GM21528 (cell line): ENCODE measurements around the gene NLRP14.

ENCODE experiments used
- ATAC-seq: cut with Tn5 transposase; IDR thresholded peaks from one replicate; pipeline ENCODE4 v1.9.1; 2021; ENCODE audit warnings: mild to moderate bottlenecking, moderate library complexity; ENCODE audit not compliant: unreplicated experiment, low FRiP score

NLRP14 gene

DNA sequence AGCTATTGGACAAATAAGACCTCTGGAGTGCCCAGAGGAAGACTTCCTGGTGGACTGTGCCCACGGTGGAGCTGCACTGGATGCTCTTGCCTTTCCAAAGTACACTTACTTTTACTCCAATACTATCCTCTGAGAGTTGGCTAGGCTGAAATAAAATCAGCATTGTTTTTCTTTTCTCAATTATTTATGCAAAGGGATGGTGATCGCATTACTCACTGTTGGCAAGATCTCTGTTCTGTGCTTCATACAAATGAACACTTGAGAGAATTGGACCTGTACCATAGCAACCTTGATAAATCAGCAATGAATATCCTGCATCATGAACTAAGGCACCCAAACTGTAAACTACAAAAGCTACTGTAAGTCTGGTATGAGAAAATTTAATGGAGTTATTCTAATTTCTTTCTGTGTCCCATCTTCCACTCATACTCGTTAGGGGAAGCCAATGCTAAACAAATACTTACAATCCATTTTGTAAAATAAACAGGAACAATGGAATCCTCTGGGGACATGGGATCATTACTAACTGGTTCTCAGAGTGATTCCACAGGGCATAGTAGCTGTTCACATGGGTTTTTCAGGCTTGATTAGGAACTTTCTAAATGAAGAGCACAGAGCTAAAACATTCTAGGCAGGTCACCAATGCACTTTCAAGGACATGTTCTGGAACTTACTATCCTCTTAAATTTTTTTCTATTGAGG lies 26.3 kb downstream of the NLRP14 start:
- ATAC-seq, result no peak

DNA sequence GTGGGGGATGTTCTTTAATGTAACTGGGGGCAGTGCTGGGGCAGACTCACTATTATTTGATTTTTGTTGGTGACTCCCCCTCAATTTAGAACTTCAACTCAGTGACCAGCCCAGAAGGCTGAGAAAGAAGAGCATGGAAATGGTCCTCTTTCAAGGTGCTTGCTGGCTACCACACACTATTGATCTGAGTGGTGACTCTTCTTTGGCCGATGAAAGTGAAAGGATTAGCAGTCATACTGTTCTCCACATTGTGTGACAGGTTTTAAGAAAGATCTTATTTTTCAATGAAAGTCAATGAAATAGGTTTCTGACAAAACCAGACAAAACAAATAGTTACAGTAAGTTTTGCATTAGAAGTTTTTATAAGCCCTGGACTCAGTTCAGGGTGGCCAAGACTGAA lies 29.9 kb downstream of the NLRP14 start:
- no peak for ATAC-seq

DNA sequence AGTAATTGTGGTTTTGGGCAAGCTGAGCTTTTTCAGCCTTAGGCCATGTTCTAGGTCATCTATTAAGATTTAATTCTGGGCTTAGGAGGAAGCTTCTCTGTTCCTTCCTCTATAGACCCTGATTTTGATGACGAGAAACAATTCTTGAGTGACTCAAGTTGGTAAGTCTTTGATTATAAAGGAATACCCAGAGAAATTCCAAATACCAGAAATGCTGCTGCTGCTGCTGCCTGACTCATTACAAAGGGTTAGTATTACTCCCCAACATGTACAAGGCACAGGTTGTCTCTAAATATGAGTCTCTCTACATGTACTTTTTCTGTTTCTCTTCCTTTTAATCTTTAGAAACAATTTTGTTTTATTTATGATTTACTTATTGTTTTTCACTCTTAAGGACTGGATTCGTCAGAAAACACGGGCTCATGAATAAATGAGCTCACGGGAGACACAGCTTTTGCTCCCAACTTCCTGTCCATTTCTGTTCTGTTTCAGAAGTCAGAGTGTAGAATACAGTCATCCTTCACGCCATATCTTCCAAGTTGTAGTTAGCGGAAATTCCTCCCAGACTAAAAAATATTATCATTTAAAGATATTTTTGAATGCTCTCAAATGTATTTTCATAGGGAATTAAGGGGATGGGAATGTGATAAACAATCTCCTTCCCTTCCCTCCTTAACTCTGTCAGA lies 36.7 kb downstream of the NLRP14 start:
- ATAC-seq, result no peak

DNA sequence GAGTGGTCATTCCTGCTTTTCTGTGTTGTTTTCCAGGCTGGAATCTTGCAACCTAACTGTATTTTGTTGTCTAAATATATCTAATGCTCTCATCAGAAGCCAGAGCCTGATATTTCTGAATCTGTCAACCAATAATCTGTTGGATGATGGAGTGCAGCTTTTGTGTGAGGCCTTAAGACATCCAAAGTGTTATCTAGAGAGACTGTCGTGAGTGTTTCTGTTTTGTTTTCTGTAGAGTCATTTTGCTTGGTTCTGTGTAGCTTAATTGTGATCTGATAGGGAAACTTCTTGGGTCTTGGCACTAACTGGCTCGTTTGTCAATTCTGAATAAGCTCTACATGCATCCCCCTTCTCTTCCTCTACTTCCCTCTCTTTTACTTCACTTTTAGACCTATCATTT lies 37.4 kb downstream of the NLRP14 start:
- ATAC-seq, result no peak

DNA sequence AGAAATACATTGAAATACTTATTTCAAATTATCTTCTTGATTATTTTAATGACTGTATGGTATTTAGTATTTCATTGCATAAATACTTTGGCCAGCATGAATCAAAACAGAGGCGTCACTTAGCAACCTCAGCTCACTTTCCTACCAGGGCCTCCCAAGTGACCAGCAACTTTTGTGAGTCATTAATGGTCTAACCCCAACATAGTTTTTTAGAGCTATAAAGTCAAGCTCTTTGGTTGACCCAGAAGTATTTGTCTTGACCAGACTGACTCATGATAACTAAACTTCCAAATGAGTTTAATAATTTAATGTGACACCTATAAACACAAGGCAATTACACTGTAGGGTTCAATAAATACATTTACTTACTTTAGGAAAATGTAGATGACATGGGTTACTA lies 40.6 kb downstream of the NLRP14 start:
- ATAC-seq, result no peak

DNA sequence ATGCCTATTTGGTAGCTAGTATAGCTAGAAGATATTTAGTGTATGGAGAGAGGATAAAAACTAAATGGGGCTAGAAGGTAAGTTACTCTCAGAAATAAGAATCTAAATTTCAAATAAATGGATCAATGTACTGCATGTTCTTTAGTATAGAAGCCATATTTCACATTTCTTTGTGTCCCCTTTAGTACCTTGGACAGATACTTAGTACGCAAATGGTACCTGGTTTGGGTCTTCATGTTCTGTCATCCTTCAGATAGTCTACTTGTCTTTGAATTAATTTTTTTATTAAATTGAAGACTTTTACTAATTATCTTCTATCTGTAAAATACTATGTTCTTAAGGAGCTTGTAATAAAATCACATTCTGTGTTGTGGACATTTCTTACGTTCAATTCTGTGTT lies 42.3 kb downstream of the NLRP14 start:
- no peak for ATAC-seq

DNA sequence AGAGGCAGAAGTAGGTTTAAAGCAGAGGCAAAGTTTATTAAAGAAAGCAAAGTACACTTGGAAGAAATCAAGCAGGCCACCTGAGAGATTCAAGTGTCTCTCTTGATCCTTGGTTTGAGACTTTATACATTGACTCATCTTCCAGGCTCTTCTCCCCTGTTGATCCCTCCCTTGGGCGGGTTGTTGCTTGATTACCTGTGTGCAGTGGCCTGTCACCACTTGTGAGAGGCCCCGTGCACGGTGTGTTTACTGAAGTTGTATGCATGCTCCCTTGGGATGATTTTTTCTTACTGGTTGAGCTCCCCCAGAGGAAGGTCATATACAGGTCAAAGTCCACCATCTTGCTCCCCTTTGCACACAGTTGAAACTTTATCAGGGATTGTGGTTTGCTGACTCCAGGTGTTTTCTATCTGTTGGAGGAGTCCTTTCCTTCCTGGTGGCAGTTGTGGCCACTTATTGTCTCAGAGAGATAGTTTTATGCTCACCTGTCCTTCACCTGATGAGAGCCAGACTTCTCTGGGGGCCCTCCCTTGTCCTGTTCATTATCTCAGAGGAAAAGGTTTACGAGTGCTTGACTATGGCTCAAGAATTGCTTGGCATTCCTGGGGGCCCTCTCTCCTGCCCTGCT lies 52.2 kb downstream of the NLRP14 start:
- no peak for ATAC-seq

DNA sequence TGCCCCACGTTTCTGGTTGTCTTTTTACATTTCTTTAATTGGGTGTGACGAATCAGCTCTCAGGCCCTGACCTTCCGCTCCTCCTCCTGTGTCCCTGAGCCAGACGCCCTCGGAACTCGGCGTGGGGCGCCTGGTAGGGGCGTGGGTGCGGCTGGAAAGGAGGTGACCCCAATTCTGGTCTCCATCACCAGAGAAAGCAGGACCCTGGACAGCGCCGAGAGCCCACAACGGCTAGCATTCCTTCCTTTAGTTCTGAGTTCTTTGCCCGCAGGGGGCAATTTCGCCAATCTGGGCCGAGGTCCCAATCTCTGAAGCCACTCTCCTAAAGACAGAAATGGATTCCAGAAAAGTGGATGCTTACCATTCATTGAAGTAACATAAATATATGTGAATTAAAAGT lies 56.8 kb downstream of the NLRP14 start:
- ATAC-seq, result no peak

DNA sequence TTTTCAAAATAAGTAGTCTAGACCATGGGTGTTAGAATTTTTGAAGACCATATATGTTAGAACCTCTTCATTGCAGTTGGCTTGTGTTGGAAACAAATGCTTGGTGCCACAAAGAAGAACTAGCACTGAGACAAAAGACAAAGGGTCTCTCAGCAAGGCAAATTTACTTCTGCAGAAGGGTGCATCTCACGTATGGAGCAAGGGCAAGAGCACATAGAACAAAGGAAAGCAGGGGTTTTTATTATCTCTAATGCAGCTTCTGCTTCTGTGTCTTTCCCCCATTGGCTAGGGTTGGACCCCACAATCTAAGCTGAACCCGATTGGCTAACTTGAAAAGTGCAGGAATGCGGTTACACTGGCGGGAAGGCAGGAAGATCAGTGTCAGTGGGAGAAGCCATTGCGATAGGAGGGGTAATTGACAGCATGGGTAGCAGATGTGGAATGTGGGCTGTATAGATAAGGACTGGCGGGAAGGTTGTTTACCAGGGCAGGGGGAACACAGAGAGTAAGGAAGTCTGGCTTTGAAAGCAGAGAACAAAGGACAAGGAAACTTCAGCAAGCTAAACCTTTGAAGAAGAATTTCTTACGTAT lies 59.4 kb downstream of the NLRP14 start:
- no peak for ATAC-seq

DNA sequence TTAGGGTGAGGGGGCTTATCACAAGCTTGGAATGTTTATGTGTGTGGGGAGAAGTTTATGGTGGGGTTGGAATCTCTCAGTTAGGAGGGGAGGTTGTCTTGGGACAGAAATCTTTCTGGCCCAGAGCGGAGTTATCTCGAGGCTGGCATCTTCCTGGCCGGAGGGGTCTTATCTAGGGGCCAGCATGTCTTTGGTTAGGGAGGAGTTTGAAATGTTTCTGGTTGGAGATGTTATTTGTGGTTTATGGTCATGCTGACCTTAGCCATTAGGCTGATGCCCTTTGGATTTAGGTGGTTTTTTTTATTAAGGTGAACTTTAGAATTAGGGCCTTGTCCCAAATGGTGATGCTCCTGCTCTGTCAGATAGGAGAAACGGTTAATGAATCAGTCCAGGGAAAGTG lies 60.6 kb downstream of the NLRP14 start:
- no peak for ATAC-seq

DNA sequence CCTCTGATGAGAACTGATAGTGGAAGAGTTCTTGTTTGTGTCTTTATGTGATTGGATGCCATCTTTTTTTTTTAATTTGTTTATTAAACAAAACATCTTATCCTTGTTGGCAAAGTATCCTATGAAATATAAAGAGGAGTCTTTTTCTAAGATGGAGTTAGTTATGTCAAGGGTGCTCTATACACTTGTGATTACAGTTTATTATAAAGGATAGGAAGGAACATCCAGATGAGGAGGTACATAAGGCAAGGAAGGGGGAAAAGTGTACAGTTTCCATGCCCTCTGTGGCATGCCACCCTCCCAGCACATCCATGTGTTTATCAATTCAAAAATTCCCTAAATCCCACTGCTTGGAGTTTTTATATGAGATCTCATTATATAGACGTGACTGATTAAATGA lies 61.2 kb downstream of the NLRP14 start:
- no peak for ATAC-seq

DNA sequence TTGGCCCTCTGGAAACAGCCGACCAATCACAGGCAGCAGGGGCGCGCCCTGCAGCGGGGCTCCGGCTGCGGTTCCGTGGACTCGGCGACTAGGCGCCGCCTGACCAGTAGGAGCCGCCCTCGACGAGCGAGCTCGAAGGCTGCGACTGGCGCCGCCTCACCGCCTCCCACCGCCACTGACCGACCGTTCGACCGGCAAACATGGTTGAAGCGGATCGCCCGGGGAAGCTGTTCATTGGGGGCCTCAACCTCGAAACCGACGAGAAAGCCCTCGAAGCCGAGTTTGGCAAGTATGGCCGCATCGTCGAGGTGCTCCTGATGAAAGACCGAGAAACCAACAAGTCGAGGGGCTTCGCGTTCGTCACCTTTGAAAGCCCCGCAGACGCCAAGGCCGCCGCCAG lies 68.6 kb downstream of the NLRP14 start, which contains the start of gene RBMXL2:
RBMXL2 (plus strand) TSS at position 78 of the 400 bp plus-strand sequence; CDS start at position 201, 123 bp downstream.
- no peak for ATAC-seq

DNA sequence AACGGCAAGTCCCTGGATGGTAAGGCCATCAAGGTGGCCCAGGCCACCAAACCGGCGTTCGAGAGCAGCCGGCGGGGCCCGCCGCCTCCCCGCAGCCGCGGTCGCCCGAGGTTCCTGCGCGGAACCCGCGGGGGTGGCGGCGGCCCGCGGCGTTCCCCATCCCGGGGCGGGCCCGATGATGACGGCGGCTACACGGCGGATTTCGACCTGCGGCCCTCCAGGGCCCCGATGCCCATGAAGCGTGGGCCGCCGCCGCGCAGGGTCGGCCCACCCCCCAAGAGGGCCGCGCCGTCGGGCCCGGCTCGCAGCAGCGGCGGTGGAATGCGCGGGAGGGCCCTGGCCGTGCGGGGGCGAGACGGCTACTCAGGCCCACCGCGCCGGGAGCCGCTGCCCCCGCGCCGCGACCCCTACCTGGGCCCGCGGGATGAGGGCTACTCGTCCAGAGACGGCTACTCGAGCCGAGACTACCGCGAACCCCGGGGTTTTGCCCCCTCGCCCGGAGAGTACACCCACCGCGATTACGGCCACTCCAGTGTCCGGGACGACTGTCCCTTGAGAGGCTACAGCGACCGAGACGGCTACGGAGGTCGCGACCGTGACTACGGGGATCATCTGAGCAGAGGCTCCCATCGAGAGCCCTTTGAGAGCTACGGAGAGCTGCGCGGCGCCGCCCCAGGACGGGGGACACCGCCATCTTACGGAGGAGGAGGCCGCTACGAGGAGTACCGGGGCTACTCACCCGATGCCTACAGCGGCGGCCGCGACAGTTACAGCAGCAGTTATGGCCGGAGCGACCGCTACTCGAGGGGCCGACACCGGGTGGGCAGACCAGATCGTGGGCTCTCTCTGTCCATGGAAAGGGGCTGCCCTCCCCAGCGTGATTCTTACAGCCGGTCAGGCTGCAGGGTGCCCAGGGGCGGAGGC lies 69.3 kb downstream of the NLRP14 start:
- ATAC-seq, result no peak

DNA sequence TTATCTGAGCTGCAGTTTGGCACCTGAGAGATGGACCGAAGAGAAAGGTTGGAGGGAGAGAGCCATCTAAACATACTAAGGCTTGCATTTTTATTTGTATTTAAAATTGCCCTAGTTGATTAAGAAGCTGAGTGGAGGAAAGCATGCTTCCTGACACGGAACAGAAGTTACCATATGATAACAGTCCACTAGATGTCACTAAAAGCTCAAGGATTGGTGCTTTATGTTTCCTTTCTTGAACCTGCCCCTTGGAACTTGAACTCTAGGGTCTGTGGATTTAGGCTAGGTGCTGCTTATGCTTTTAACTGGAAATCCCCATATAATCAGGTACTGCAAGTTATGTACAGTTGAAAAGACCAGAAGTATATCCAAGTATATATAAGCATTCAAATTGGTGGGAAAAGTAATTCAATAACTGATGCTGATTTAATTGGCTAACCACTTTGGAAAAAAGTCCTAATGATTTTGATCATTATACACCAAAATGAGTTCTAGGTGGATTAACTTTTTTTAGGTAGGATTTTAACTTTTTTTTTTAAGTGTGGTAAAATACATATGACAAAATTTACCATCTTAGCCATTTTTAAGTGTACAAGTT lies 78.1 kb downstream of the NLRP14 start:
- ATAC-seq, result peak; percentile 81

DNA sequence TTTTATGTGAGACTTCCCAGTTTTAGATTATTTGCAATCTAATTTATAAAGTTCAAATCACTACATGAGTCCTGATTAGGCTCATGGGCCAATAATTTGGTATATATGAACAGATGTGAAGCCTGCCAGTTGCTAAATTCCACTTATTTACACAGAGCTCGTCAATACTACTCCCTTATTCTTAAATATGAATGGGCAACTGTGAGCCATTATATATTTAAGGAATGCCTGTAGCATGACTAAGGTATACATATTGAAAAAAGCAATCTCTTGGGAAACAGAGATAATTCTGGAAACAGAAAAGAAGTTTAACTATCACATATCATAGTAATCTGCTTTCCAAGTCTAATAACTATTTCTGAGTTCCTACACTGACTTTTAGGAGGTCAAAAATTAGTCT lies 95.5 kb downstream of the NLRP14 start:
- no peak for ATAC-seq

DNA sequence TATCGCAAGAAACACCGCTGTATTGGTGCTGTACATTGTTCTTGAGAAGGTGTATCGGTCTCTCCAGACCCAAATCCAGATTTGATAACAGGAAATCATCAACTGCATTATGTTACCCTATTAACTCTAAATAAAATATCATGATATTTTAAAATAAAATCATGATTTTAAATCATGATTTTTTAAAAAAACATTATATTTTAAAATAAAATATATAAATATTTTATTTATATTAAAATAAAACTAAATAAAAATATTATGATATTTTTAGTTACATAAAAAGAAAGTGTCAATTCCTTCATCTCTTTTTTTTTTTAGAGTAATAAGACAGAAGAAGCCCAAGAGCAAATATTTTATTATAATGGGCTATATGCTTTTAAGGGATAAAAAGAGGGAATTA lies 96.1 kb downstream of the NLRP14 start:
- ATAC-seq, result no peak
